Activated T-helper 1 cell treated with anti-CD3 and anti-CD28 coated beads, Interleukin-12 subunit alpha, Interleukin-12 subunit beta, Interleukin-2, Interleukin-4 antibody, amounts not matched to agents 30 ng/mL and 10 ng/mL and 1 ng/mL, durations not matched to agents 14 hours and 24 hours and 36 hours (primary cell): ENCODE measurements around the gene CNST. TPM values are rescaled to one million over a fixed set of nuclear protein-coding genes. Genes with fewer than 3 reads are reported as not detected.
"Not testable (repeated sequence)": the region's sequence is repeated elsewhere in the genome, so short reads cannot be mapped to it uniquely, and the experiment has no call there.

Experiments
- DNase-seq: peaks from one replicate; pipeline ENCODE4 v3.0.0; 2021; ENCODE audit warnings: low spot score
- H3K27ac Mint-ChIP-seq: one replicate; pipeline ENCODE4 v1.8.0; 2021; ENCODE audit warnings: mild to moderate bottlenecking, mixed read lengths
- H3K27me3 Mint-ChIP-seq: one replicate; pipeline ENCODE4 v1.8.0; 2022; ENCODE audit warnings: mild to moderate bottlenecking, moderate library complexity, mixed read lengths; ENCODE audit not compliant: insufficient read depth
- H3K36me3 Mint-ChIP-seq: one replicate; pipeline ENCODE4 v1.8.0; 2021; ENCODE audit warnings: low read depth, mixed read lengths
- H3K4me1 Mint-ChIP-seq: one replicate; pipeline ENCODE4 v1.8.0; 2021; ENCODE audit warnings: low read depth, mixed read lengths
- H3K4me3 Mint-ChIP-seq: one replicate; pipeline ENCODE4 v1.8.0; 2021; ENCODE audit warnings: mild to moderate bottlenecking, moderate library complexity, mixed read lengths
- H3K9me3 Mint-ChIP-seq: one replicate; pipeline ENCODE4 v1.8.0; 2021; ENCODE audit warnings: mixed read lengths
- intact Hi-C: fragments of 100-400 bp; cut with micrococcal nuclease; formaldehyde crosslinking; loops from one replicate; pipeline ENCODE4 v1.15.1; 2024
- total RNA-seq: library from RNA; stranded (reverse); gene quantifications from 2 replicates; pipeline ENCODE4 v1.2.3, GENCODE V29; 2022

Gene CNST
- total RNA-seq, 1 donor from 2014 or later, result 27.0 TPM

GRCh38 chr1:246595146-246595545, 28.9 kb downstream of the CNST start:
- Mint-ChIP-seq H3K36me3 (peaks cover 18% of the 10 kb centered on the region), H3K9me3 (peaks cover 3% of the 10 kb centered on the region), H3K27ac (no peak overlapping the region), H3K27me3 (no peaks in the 10 kb centered on the region), H3K4me1 (peaks cover 15% of the 10 kb centered on the region), H3K4me3 (no peak overlapping the region)
- no peak for DNase-seq
- intact Hi-C loops, result no loop called here

DNA sequence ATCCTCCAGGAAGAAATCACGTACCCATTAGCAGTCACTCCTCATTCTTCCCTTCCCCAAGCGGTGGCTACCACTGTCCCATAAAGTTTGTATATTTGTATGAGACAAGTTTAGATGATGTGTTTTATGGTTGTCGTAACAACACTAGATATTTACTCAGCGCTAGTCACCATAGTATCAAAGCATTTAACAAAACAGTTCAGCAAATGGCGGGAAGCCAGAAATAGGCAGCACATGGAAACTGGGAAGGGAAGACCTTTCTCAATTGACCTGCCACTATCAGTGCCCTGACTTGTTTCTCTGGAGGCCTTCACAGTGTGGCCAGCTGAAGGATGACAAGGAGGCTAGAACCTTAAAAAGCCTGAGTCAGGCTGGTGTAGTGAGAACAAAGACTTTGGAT, 31.1 kb downstream of the CNST start:
- Mint-ChIP-seq H3K27me3 (no peaks in the 10 kb centered on the region), H3K36me3 (peaks cover 13% of the 10 kb centered on the region), H3K9me3 (no peaks in the 10 kb centered on the region), H3K27ac (no peak overlapping the region), H3K4me1 (peaks cover 13% of the 10 kb centered on the region), H3K4me3 (no peak overlapping the region)
- DNase-seq, result no peak
- intact Hi-C loops, result no loop called here

GRCh38 chr1:246597971-246598370, 31.7 kb downstream of the CNST start:
- Mint-ChIP-seq H3K4me1 (peaks cover 19% of the 10 kb centered on the region), H3K27ac (no peak overlapping the region), H3K36me3 (peaks cover 10% of the 10 kb centered on the region), H3K4me3 (no peak overlapping the region), H3K27me3 (no peaks in the 10 kb centered on the region), H3K9me3 (no peaks in the 10 kb centered on the region)
- intact Hi-C loops, result no loop called here
- no peak for DNase-seq

DNA sequence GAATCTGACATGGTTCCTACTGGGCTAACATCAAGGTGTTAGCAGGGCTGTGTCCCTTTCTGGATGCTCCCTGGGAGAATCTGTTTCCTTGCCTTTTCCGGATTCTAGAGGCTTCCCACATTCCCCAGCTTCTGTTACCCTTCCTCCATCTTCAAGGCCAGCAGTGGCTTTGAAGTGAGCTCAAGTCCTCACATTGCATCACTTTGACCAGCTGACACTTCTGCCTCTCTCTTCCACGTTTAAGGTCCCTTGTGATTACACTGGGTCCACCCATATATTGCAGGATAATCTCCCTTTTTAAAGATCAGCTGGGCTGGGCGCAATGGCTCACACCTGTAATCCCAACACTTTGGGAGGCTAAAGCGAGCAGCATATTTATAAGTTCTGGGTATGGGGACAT, 33.1 kb downstream of the CNST start:
- Mint-ChIP-seq H3K36me3 (peaks cover 14% of the 10 kb centered on the region), H3K4me1 (peaks cover 27% of the 10 kb centered on the region), H3K27me3 (no peaks in the 10 kb centered on the region), H3K27ac (no peak overlapping the region), H3K4me3 (no peak overlapping the region), H3K9me3 (peaks cover 6% of the 10 kb centered on the region)
- no peak for DNase-seq
- intact Hi-C loops, result no loop called here

- H3K4me3 Mint-ChIP-seq, result no peak overlapping the region
- intact Hi-C loops, result no loop called here
- peaks cover 27% of the 10 kb centered on the region for H3K4me1 Mint-ChIP-seq
- H3K36me3 Mint-ChIP-seq, result peaks cover 13% of the 10 kb centered on the region
- peaks cover 6% of the 10 kb centered on the region for H3K9me3 Mint-ChIP-seq
- no peaks in the 10 kb centered on the region for H3K27me3 Mint-ChIP-seq
- DNase-seq, result no peak
- no peak overlapping the region for H3K27ac Mint-ChIP-seq
Observed at GRCh38 chr1:246600579-246600978, 34.3 kb downstream of the CNST start.

GRCh38 chr1:246602194-246602593, 35.9 kb downstream of the CNST start:
- Mint-ChIP-seq H3K4me1 (peaks cover 27% of the 10 kb centered on the region), H3K9me3 (peaks cover 6% of the 10 kb centered on the region), H3K27me3 (no peaks in the 10 kb centered on the region), H3K27ac (no peak overlapping the region), H3K36me3 (peaks cover 11% of the 10 kb centered on the region), H3K4me3 (no peak overlapping the region)
- intact Hi-C loops, result no loop called here
- DNase-seq, result no peak

DNA sequence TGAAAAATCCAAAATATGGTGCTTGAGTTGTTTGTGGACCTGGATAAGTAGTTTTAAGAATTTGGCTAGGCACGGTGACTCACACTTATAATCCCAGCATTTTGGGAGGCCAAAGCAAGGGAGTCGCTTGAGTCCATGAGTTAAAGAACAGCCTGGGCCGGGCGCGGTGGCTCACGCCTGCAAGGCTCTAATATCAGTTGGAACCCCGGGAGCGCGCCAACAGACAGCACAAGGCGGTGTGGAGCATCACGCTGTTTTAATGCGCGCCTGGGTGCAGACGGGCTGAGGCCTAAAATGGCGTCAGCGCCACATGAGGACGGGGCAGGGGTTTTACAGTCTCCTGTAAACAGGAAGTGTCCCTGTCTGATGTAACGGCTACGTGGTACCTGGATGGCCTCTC, 39.0 kb downstream of the CNST start:
- intact Hi-C loops, H3K27me3 Mint-ChIP-seq, H3K27ac Mint-ChIP-seq, H3K9me3 Mint-ChIP-seq, H3K4me3 Mint-ChIP-seq, DNase-seq: not testable (repeated sequence)
- Mint-ChIP-seq H3K4me1 (peaks cover 35% of the 10 kb centered on the region), H3K36me3 (peaks cover 12% of the 10 kb centered on the region)

DNA sequence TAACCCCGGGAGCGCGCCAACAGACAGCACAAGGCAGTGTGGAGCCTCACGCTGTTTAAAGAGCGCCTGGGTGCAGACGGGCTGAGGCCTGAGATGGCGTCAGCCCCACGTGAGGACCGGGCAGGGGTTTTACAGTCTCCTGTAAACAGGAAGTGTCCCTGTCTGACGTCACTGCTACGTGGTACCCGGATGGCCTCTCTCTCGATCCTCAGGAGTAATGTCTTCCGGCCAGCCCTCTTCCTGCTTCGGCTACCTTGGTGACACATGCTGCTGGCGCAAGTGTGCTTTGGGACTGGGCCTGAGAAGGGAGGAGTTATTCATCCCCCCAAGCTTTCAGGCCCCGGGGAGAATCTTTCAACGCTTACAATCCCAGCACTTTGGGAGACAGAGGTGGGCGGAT, 41.2 kb downstream of the CNST start:
- no peak for DNase-seq
- Mint-ChIP-seq H3K36me3 (peaks cover 10% of the 10 kb centered on the region), H3K4me3 (no peak overlapping the region), H3K4me1 (peaks cover 32% of the 10 kb centered on the region), H3K27ac (no peak overlapping the region), H3K9me3 (peaks cover 6% of the 10 kb centered on the region), H3K27me3 (peaks cover 3% of the 10 kb centered on the region)
- intact Hi-C loops, result no loop called here

GRCh38 chr1:246608616-246609376, 42.5 kb downstream of the CNST start:
- DNase-seq, result no peak
- no peak overlapping the region for H3K4me3 Mint-ChIP-seq
- peaks cover 3% of the 10 kb centered on the region for H3K27me3 Mint-ChIP-seq
- H3K9me3 Mint-ChIP-seq, result peaks cover under 1% of the 10 kb centered on the region
- H3K27ac Mint-ChIP-seq, result peak overlapping the region; percentile 18
- intact Hi-C loops, result loop anchor here (2.0 kb wide), 1 partner anchor 42 kb away; the partner anchor contains the start of genes CNST and TFB2M
- H3K4me1 Mint-ChIP-seq, result peaks cover 20% of the 10 kb centered on the region
- peaks cover 7% of the 10 kb centered on the region for H3K36me3 Mint-ChIP-seq

GRCh38 chr1:246609632-246610031, 43.4 kb downstream of the CNST start:
- no peak for DNase-seq
- Mint-ChIP-seq H3K4me1 (peaks cover 19% of the 10 kb centered on the region), H3K27ac (no peak overlapping the region), H3K4me3 (no peak overlapping the region), H3K36me3 (peaks cover 8% of the 10 kb centered on the region), H3K9me3 (no peaks in the 10 kb centered on the region), H3K27me3 (peaks cover 3% of the 10 kb centered on the region)
- intact Hi-C loops, result loop anchor here (2.0 kb wide), 1 partner anchor 43 kb away; the partner anchor contains the start of genes CNST and TFB2M

- Mint-ChIP-seq H3K4me3 (no peak overlapping the region), H3K9me3 (no peaks in the 10 kb centered on the region), H3K27me3 (peaks cover 3% of the 10 kb centered on the region), H3K4me1 (peaks cover 19% of the 10 kb centered on the region), H3K27ac (peak overlapping the region; percentile 65), H3K36me3 (peaks cover 15% of the 10 kb centered on the region)
- intact Hi-C loops, result no loop called here
- no peak for DNase-seq
Observed at GRCh38 chr1:246613096-246613758, 47.0 kb downstream of the CNST start.

GRCh38 chr1:246617156-246617555, 50.9 kb downstream of the CNST start:
- no peak overlapping the region for H3K27ac Mint-ChIP-seq
- no peaks in the 10 kb centered on the region for H3K9me3 Mint-ChIP-seq
- no peaks in the 10 kb centered on the region for H3K27me3 Mint-ChIP-seq
- intact Hi-C loops, result no loop called here
- no peak for DNase-seq
- H3K4me1 Mint-ChIP-seq, result no peaks in the 10 kb centered on the region
- H3K36me3 Mint-ChIP-seq, result peaks cover 20% of the 10 kb centered on the region
- no peak overlapping the region for H3K4me3 Mint-ChIP-seq

GRCh38 chr1:246617768-246618167, 51.5 kb downstream of the CNST start:
- no peak overlapping the region for H3K4me3 Mint-ChIP-seq
- no peak overlapping the region for H3K27ac Mint-ChIP-seq
- intact Hi-C loops, result no loop called here
- DNase-seq, result no peak
- H3K9me3 Mint-ChIP-seq, result no peaks in the 10 kb centered on the region
- peaks cover 24% of the 10 kb centered on the region for H3K36me3 Mint-ChIP-seq
- H3K4me1 Mint-ChIP-seq, result no peaks in the 10 kb centered on the region
- H3K27me3 Mint-ChIP-seq, result no peaks in the 10 kb centered on the region
